Sigmoid colon (tissue), 7 donors: ENCODE results near the gene JPT2. TPM values are rescaled to one million over a fixed set of nuclear protein-coding genes. Genes with fewer than 3 reads are reported as not detected.
"Not testable (repeated sequence)": the region's sequence is repeated elsewhere in the genome, so short reads cannot be mapped to it uniquely, and the experiment has no call there.

Experiments used
- DNase-seq: peaks from one replicate; pipeline ENCODE4 v3.0.0-alpha.2; 2019
- H3K27ac ChIP-seq, 4 donors: fragments of 200-600 bp; sonication (generic); one replicate each; pipeline ENCODE4 v1.5.1; 2016 to 2019; ENCODE audit warnings: mild to moderate bottlenecking in 1 of 4
- H3K27me3 ChIP-seq, 3 donors: fragments of 200-600 bp; sonication (generic); one replicate each; pipeline ENCODE4 v1.5.1; 2019; ENCODE audit warnings: mild to moderate bottlenecking in 1 of 3
- H3K36me3 ChIP-seq, 4 donors: fragments of 200-600 bp; sonication (generic); one replicate each; pipeline ENCODE4 v1.5.1; 2016 to 2019
- H3K4me1 ChIP-seq, 4 donors: fragments of 200-600 bp; sonication (generic); one replicate each; pipeline ENCODE4 v1.5.1; 2017 to 2019
- H3K4me3 ChIP-seq, 4 donors: fragments of 200-600 bp; sonication (generic); one replicate each; pipeline ENCODE4 v1.5.1; 2017 to 2019; ENCODE audit warnings: mild to moderate bottlenecking in 2 of 4, moderate library complexity in 1 of 4
- H3K9me3 ChIP-seq, 4 donors: fragments of 200-600 bp in 3 of 4; sonication (generic) in 3 of 4; one replicate each; pipeline versions ENCODE4 v1.5.1 to v1.6.1; 2013 to 2019
- EP300 ChIP-seq, 4 donors: sonication (generic); formaldehyde crosslinking; IDR thresholded peaks; one replicate each; pipeline ENCODE4 v1.6.1; 2017; ENCODE audit warnings: antibody characterized with exemption in 4 of 4
- POLR2A ChIP-seq, 2 donors: fragments of 450-650 bp; IDR thresholded peaks; one replicate each; pipeline ENCODE4 v1.6.1; 2016; ENCODE audit warnings: antibody characterized with exemption in 2 of 2, mild to moderate bottlenecking in 2 of 2, moderate library complexity in 2 of 2
- POLR2AphosphoS5 ChIP-seq, 4 donors: sonication (generic); formaldehyde crosslinking; IDR thresholded peaks; one replicate each; pipeline ENCODE4 v1.6.1; 2017; ENCODE audit warnings: antibody characterized with exemption in 4 of 4
- WGBS, 2 donors: extraction: QIAGEN DNeasy Blood & Tissue Kit; methylation state at CpG; one replicate each; pipeline ENCODE4 v1.1.7; 2013; 5-methylcytosine and 5-hydroxymethylcytosine counted together
- intact Hi-C: fragments of 100-400 bp; cut with DNase I; formaldehyde crosslinking; loops from one replicate; pipeline ENCODE4 v1.15.1; 2023
- polyA plus RNA-seq, 3 donors: library from polyadenylated mRNA; stranded (reverse); fragments of 200-250 nt; gene quantifications; one replicate each; pipeline ENCODE4 v1.2.3, GENCODE V29; 2013
- total RNA-seq, 4 donors: library from RNA; depleted of rRNA; stranded (reverse); fragments of >200 nt; gene quantifications; one replicate each; pipeline ENCODE4 v1.1.0, GENCODE V29; 2016
- TF ChIP-seq, protein P1 (sequence below), 4 experiments: fragments of 450-650 bp in 3 of 4; fragments of 200-600 bp in 1 of 4; IDR thresholded peaks; one replicate each; pipeline ENCODE4 v1.5.1; 2016 to 2019; ENCODE audit warnings: antibody characterized with exemption in 4 of 4, mild to moderate bottlenecking in 3 of 4, moderate library complexity in 2 of 4
- donor health status: healthy with polysubstance abuse.
- donor health status: Bipolar disorder and iron deficiency.
- donor health status: healthy.

Gene JPT2
- total and polyA plus RNA-seq, 7 donors, result 12.4 to 53.7 (median 18.1) TPM

DNA sequence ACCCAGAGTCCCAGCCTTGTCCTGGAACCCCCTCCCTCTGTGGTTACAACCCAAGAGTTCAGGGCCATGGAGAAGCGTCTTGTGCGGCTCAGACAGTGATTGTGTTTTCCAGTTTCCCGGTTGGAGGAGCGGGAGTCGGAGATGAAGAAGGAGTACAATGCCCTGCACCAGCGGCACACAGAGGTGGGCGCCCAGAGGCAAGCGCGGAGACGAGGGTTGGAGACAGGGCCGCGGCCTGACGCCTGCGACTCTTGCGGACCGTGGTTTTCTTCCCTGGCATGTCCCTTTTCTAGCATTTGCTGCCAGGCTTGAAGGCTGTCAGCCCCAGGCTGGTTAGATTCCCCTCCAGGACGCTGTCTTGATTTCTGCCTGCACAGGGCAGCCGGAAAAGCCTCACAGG lies 50.9 kb downstream of the JPT2 start:
- peaks cover 23 to 84% (median 54%) of the 10 kb centered on the region in 4 donors for H3K36me3 ChIP-seq
- H3K4me1 ChIP-seq, result peaks cover 0 to 4% (median under 1%) of the 10 kb centered on the region in 4 donors
- H3K9me3 ChIP-seq, result no peaks in the 10 kb centered on the region
- no peak overlapping the region for H3K27ac ChIP-seq
- intact Hi-C loops, result no loop called here
- 97 to 98% methylated on average over 18 of the region's 18 CpGs for WGBS, 2 donors
- no peak for DNase-seq
- no peak overlapping the region for H3K4me3 ChIP-seq
- TF ChIP-seq EP300 (IDR thresholded peaks at IDR 0.05), result no peak
- no peak for TF ChIP-seq POLR2A (IDR thresholded peaks at IDR 0.05)
- TF ChIP-seq, protein P1, sequence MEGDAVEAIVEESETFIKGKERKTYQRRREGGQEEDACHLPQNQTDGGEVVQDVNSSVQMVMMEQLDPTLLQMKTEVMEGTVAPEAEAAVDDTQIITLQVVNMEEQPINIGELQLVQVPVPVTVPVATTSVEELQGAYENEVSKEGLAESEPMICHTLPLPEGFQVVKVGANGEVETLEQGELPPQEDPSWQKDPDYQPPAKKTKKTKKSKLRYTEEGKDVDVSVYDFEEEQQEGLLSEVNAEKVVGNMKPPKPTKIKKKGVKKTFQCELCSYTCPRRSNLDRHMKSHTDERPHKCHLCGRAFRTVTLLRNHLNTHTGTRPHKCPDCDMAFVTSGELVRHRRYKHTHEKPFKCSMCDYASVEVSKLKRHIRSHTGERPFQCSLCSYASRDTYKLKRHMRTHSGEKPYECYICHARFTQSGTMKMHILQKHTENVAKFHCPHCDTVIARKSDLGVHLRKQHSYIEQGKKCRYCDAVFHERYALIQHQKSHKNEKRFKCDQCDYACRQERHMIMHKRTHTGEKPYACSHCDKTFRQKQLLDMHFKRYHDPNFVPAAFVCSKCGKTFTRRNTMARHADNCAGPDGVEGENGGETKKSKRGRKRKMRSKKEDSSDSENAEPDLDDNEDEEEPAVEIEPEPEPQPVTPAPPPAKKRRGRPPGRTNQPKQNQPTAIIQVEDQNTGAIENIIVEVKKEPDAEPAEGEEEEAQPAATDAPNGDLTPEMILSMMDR (IDR thresholded peaks at IDR 0.05), result no peak
- no peak for TF ChIP-seq POLR2AphosphoS5 (IDR thresholded peaks at IDR 0.05)
- H3K27me3 ChIP-seq, result no peaks in the 10 kb centered on the region

GRCh38 chr16:1729445-1729844 lies 51.4 kb downstream of the JPT2 start:
- Histone ChIP-seq H3K4me1 (no peaks in the 10 kb centered on the region), H3K4me3 (no peak overlapping the region), H3K36me3 (peaks cover 27 to 86% (median 58%) of the 10 kb centered on the region in 4 donors), H3K27ac (no peak overlapping the region), H3K27me3 (no peaks in the 10 kb centered on the region), H3K9me3 (no peaks in the 10 kb centered on the region)
- no peak for DNase-seq
- TF ChIP-seq, protein P1 (IDR thresholded peaks at IDR 0.05), result no peak
- TF ChIP-seq POLR2A (IDR thresholded peaks at IDR 0.05) (no peak), EP300 (IDR thresholded peaks at IDR 0.05) (no peak), POLR2AphosphoS5 (IDR thresholded peaks at IDR 0.05) (no peak)
- WGBS, 2 donors, result 94 to 96% methylated on average over 35 of the region's 35 CpGs
- intact Hi-C loops, result no loop called here

DNA sequence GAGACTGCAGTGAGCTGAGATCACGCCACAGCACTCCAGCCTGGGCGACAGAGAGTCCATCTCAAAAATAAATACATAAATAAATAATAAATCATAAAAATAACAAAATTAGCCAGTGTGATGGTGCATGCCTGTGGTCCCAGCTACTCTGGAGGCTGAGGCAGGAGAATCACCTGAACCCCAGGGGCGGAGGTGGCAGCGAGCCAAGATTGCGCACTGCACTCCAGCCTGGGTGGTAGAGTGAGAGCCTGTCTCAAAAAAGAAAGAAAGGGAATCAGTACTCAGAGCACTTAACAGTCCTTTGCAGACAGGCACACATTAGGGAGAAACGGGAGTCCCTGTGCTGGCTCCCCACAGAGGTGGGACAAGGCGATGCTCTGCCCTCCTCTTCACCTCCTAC lies 53.0 kb downstream of the JPT2 start:
- no peak overlapping the region for H3K27ac ChIP-seq
- TF ChIP-seq EP300 (IDR thresholded peaks at IDR 0.05), result no peak
- no peak for TF ChIP-seq POLR2AphosphoS5 (IDR thresholded peaks at IDR 0.05)
- no peaks in the 10 kb centered on the region for H3K4me1 ChIP-seq
- no peak overlapping the region for H3K4me3 ChIP-seq
- H3K27me3 ChIP-seq, result no peaks in the 10 kb centered on the region
- intact Hi-C loops, result no loop called here
- 96 to 97% methylated on average over 7 of the region's 7 CpGs for WGBS, 2 donors
- H3K9me3 ChIP-seq, result no peaks in the 10 kb centered on the region
- H3K36me3 ChIP-seq, result peaks cover 32 to 76% (median 57%) of the 10 kb centered on the region in 4 donors
- no peak for DNase-seq

- peaks cover 30 to 70% (median 52%) of the 10 kb centered on the region in 4 donors for H3K36me3 ChIP-seq
- no peaks in the 10 kb centered on the region for H3K9me3 ChIP-seq
- H3K4me3 ChIP-seq, result no peak overlapping the region
- H3K27ac ChIP-seq, result no peak overlapping the region
- no peaks in the 10 kb centered on the region for H3K4me1 ChIP-seq
- DNase-seq, result no peak
- TF ChIP-seq POLR2AphosphoS5 (IDR thresholded peaks at IDR 0.05), result no peak
- no peak for TF ChIP-seq EP300 (IDR thresholded peaks at IDR 0.05)
- TF ChIP-seq, protein P1 (IDR thresholded peaks at IDR 0.05), result no peak
- TF ChIP-seq POLR2A (IDR thresholded peaks at IDR 0.05), result no peak
- 79 to 80% methylated on average over 7 of the region's 7 CpGs for WGBS, 2 donors
- H3K27me3 ChIP-seq, result no peaks in the 10 kb centered on the region
- intact Hi-C loops, result no loop called here
Observed at GRCh38 chr16:1731603-1732002, 53.5 kb downstream of the JPT2 start.

DNA sequence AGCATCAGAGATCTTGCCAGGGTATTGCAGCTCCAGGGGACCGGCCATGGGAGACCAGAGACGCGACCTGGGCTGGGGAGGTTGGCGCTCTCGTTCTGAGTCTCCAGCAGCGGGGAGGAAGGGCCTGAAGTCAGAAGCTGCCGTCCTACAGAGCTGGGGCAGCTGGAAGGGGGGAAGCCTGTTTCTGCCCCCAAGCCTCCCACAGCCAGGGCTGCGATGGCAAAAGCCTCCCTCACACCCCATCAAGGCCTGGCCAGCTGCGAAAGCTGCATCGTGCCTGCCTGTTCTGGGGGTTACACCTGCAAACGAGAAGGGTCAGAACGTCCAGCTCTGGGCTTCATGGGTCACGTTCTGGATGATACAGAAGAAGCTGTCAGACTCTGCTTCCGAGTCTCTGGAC lies 54.0 kb downstream of the JPT2 start:
- no peak overlapping the region for H3K27ac ChIP-seq
- peaks cover 30 to 66% (median 49%) of the 10 kb centered on the region in 4 donors for H3K36me3 ChIP-seq
- H3K9me3 ChIP-seq, result no peaks in the 10 kb centered on the region
- intact Hi-C loops, result no loop called here
- TF ChIP-seq POLR2AphosphoS5 (IDR thresholded peaks at IDR 0.05) (no peak), EP300 (IDR thresholded peaks at IDR 0.05) (no peak), POLR2A (IDR thresholded peaks at IDR 0.05) (no peak)
- TF ChIP-seq, protein P1 (IDR thresholded peaks at IDR 0.05), result no peak
- no peak for DNase-seq
- no peaks in the 10 kb centered on the region for H3K4me1 ChIP-seq
- WGBS, 2 donors, result 91 to 93% methylated on average over 14 of the region's 14 CpGs
- H3K27me3 ChIP-seq, result no peaks in the 10 kb centered on the region
- H3K4me3 ChIP-seq, result no peak overlapping the region

DNA sequence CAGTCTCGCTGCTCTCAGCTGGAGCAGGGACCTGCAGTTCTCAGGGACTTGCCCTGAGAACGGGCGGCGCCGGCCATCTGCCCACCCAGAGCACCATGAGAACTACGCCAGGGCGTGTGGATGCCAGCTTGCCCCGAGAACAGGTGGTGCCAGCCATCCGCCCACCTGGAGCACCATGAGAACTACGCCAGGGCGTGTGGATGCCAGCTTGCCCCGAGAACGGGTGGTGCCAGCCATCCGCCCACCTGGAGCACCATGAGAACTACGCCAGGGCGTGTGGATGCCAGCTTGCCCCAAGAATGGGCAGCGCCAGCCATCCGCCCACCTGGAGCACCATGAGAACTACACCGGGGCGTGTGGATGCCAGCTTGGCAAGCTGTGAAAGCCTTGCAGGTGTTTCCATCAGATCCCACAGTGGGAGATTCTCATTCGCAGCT lies 54.5 kb downstream of the JPT2 start:
- 90 to 94% methylated on average over 21 of the region's 21 CpGs for WGBS, 2 donors
- H3K4me3 ChIP-seq, H3K27ac ChIP-seq, DNase-seq, intact Hi-C loops, H3K9me3 ChIP-seq, H3K27me3 ChIP-seq, H3K4me1 ChIP-seq: not testable (repeated sequence)
- peaks cover 30 to 62% (median 48%) of the 10 kb centered on the region in 4 donors for H3K36me3 ChIP-seq
